Subcutaneous abdominal adipose tissue (tissue), 5 donors: ENCODE data around the gene MAP4K4.

Source experiments
- H3K27ac ChIP-seq: one replicate; pipeline ENCODE4 v1.7.0; 2013; ENCODE audit warnings: low read depth, mild to moderate bottlenecking, inconsistent platforms, low read length, moderate library complexity
- H3K27me3 ChIP-seq, 5 donors: one replicate each; pipeline ENCODE4 v1.7.0; 2013; ENCODE audit warnings: low read length in 5 of 5, inconsistent platforms in 1 of 5; ENCODE audit not compliant: control insufficient read depth in 5 of 5, insufficient read depth in 4 of 5
- H3K36me3 ChIP-seq, 5 donors: one replicate each; pipeline ENCODE4 v1.7.0; 2013; ENCODE audit warnings: low read length in 5 of 5; ENCODE audit not compliant: control insufficient read depth in 5 of 5, insufficient read depth in 5 of 5
- H3K4me1 ChIP-seq, 5 donors: one replicate each; pipeline ENCODE4 v1.7.0; 2013; ENCODE audit warnings: low read length in 5 of 5, mild to moderate bottlenecking in 3 of 5, moderate library complexity in 1 of 5; ENCODE audit not compliant: control insufficient read depth in 5 of 5, insufficient read depth in 5 of 5
- H3K4me3 ChIP-seq, 5 donors: one replicate each; pipeline ENCODE4 v1.7.0; 2013; ENCODE audit warnings: low read length in 5 of 5, low read depth in 1 of 5
- H3K9ac ChIP-seq, 5 donors: one replicate each; pipeline ENCODE4 v1.7.0; 2013; ENCODE audit warnings: low read length in 5 of 5, mild to moderate bottlenecking in 4 of 5, moderate library complexity in 3 of 5
- H3K9me3 ChIP-seq, 5 donors: one replicate each; pipeline ENCODE4 v1.7.0; 2013; ENCODE audit warnings: low read length in 5 of 5; ENCODE audit not compliant: control insufficient read depth in 5 of 5
- donor health status: healthy.
- donor health status: healthy.
- donor health status: healthy.
- donor health status: healthy.
- donor health status: healthy.

Gene MAP4K4

DNA sequence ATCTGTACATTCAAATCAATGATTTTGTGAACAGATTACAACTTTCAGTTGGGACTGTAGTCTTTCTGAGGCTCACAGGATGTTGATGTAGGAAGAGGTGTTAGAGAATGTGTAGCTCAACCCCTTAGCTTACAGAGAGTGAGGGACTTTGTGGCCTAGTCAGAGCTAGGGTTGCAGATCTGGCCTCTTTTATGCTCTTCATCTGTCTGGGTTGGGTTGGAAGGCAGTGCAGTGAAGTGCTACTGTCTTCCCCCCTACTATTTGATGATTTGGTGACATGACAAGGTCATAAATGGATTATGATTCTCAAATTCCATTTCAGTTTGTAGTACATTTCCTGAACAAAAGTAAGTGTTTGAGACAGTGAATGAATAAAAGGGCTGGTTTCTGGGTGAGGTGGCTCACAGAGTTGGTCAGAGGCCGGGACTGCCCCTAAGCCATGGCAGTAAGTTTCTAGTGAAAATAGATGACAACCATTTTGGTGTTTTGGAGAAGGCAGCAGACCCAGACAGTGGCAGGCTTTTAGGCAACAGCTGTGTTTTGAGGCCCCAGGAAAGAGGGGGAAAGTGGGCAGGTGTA, 21.6 kb downstream of the MAP4K4 start:
- Histone ChIP-seq H3K4me3 (no peak overlapping the region), H3K4me1 (peaks cover 0 to 35% (median 13%) of the 10 kb centered on the region in 5 donors), H3K27me3 (no peaks in the 10 kb centered on the region), H3K36me3 (no peaks in the 10 kb centered on the region), H3K9me3 (no peaks in the 10 kb centered on the region), H3K9ac (no peak overlapping the region), H3K27ac (no peak overlapping the region)

- no peaks in the 10 kb centered on the region for H3K27me3 ChIP-seq
- H3K9ac ChIP-seq = no peak overlapping the region
- no peaks in the 10 kb centered on the region for H3K36me3 ChIP-seq
- no peak overlapping the region for H3K4me3 ChIP-seq
- H3K9me3 ChIP-seq = no peaks in the 10 kb centered on the region
- peaks cover 0 to 38% (median 14%) of the 10 kb centered on the region in 5 donors for H3K4me1 ChIP-seq
- H3K27ac ChIP-seq = peak overlapping the region; percentile 25
These were observed 23.2 kb downstream of the MAP4K4 start for GRCh38 chr2:101720732-101721131.

- Histone ChIP-seq H3K9me3 (no peaks in the 10 kb centered on the region), H3K4me1 (peaks cover 0 to 40% (median 15%) of the 10 kb centered on the region in 5 donors), H3K27ac (no peak overlapping the region), H3K36me3 (no peaks in the 10 kb centered on the region), H3K4me3 (no peak overlapping the region), H3K27me3 (no peaks in the 10 kb centered on the region), H3K9ac (no peak overlapping the region)
These were observed 25.4 kb downstream of the MAP4K4 start for GRCh38 chr2:101722864-101723263.

DNA sequence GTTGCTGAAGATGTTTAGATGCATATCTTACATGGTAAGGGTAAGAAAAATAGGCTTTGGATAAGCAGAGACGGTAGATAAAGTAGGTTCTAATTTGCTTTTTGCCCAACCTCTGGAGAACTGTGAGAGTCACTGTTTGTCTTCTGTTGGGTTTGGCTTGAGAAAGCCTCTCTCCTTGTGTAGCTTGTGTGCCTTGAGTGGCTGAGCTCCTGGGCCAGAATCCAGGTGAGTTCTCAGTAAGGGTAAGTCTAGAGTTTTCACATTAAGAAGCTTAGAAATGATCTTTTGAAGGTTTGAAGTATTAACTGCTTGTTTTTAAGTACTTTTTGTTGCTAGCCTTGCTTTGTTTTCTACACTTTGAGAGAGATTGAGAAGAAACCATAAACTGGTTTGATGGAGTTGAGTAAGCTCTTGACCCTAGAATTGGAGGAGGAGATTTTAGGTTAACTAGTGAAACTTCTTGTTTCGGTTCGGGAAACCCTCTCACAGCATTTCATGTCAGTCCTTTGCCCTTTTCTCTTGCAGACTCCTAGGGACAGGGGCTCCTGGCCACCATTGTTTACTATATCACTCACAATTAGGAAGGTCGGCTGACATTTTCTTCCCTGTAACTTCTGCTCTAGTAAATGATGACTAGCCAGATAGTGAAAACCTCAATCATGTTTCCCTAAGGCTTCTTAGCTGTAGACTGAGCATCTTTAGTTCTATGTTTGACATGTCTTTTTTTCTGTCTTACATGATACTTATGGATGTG, 26.0 kb downstream of the MAP4K4 start:
- Histone ChIP-seq H3K4me1 (peaks cover 0 to 43% (median 17%) of the 10 kb centered on the region in 5 donors), H3K9me3 (no peaks in the 10 kb centered on the region), H3K27me3 (no peaks in the 10 kb centered on the region), H3K9ac (no peak overlapping the region), H3K4me3 (no peak overlapping the region), H3K27ac (no peak overlapping the region), H3K36me3 (no peaks in the 10 kb centered on the region)

- H3K9ac ChIP-seq = no peak overlapping the region
- no peak overlapping the region for H3K4me3 ChIP-seq
- no peaks in the 10 kb centered on the region for H3K27me3 ChIP-seq
- peaks cover 0 to 41% (median 13%) of the 10 kb centered on the region in 5 donors for H3K4me1 ChIP-seq
- H3K9me3 ChIP-seq = no peaks in the 10 kb centered on the region
- H3K27ac ChIP-seq = no peak overlapping the region
- no peaks in the 10 kb centered on the region for H3K36me3 ChIP-seq
These were observed 26.6 kb downstream of the MAP4K4 start for GRCh38 chr2:101724125-101724474.

GRCh38 chr2:101725038-101725437, 27.5 kb downstream of the MAP4K4 start:
- H3K27me3 ChIP-seq = no peaks in the 10 kb centered on the region

GRCh38 chr2:101725515-101726192, 28.1 kb downstream of the MAP4K4 start:
- H3K9me3 ChIP-seq = no peaks in the 10 kb centered on the region
- H3K36me3 ChIP-seq = no peaks in the 10 kb centered on the region
- no peak overlapping the region for H3K27ac ChIP-seq
- H3K4me1 ChIP-seq = peaks cover 0 to 39% (median 13%) of the 10 kb centered on the region in 5 donors
- H3K4me3 ChIP-seq = no peak overlapping the region
- H3K27me3 ChIP-seq = no peaks in the 10 kb centered on the region
- no peak overlapping the region for H3K9ac ChIP-seq

More at GRCh38 chr2:101725038-101725437, 27.5 kb downstream of the MAP4K4 start:
- Histone ChIP-seq H3K9ac (no peak overlapping the region), H3K4me1 (peaks cover 0 to 44% (median 13%) of the 10 kb centered on the region in 5 donors), H3K36me3 (no peaks in the 10 kb centered on the region), H3K27ac (no peak overlapping the region), H3K9me3 (no peaks in the 10 kb centered on the region), H3K4me3 (no peak overlapping the region)

GRCh38 chr2:101728865-101729264, 31.4 kb downstream of the MAP4K4 start:
- H3K4me3 ChIP-seq = no peak overlapping the region
- no peaks in the 10 kb centered on the region for H3K9me3 ChIP-seq
- no peaks in the 10 kb centered on the region for H3K36me3 ChIP-seq
- H3K27me3 ChIP-seq = no peaks in the 10 kb centered on the region
- no peak overlapping the region for H3K27ac ChIP-seq
- peaks cover 5 to 40% (median 18%) of the 10 kb centered on the region in 5 donors for H3K4me1 ChIP-seq
- H3K9ac ChIP-seq = no peak overlapping the region

DNA sequence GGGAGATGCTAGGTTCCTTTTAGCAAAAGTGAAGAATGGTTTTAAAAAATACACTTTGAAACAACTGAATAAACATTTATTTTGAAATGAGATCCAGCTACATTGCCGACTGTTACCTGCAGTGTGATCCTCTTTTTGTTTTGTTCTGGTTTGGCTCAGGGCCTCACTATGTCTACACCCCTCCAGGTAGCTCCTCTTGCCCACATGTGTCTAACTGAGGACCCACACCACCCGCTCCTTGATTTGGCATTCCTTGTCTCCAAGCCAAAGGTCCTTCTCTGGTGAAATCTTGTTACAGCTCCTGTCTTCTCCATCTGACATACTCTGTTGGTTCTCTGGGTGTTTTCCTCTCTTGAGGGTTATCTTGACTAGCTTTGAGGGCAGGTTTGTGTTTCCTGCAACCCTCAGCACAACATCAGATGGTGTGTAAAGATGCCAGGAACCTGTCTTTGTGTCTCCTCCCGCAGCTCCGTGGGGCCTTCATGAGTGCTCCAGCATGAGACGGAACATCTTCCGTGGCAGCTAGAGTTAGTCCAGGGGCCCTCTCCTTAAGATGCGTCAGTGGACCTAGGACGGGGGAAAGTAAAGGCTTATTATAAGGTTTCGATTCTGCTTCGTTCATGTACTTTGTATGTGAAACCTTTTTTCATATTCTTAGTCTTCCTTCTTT, 32.1 kb downstream of the MAP4K4 start:
- no peaks in the 10 kb centered on the region for H3K9me3 ChIP-seq
- peaks cover 5 to 39% (median 22%) of the 10 kb centered on the region in 5 donors for H3K4me1 ChIP-seq
- no peaks in the 10 kb centered on the region for H3K36me3 ChIP-seq
- no peak overlapping the region for H3K27ac ChIP-seq
- no peaks in the 10 kb centered on the region for H3K27me3 ChIP-seq
- H3K4me3 ChIP-seq = no peak overlapping the region
- H3K9ac ChIP-seq = no peak overlapping the region
